Inflammatory macrophage (primary cell): ENCODE measurements around the gene INPP5K.

ENCODE experiments used
- DNase-seq, 2 donors: peaks; one replicate each; pipeline ENCODE4 v3.0.0-alpha.2; 2020 to 2022

INPP5K gene

GRCh38 chr17:1485423-1486376 lies 30.7 kb downstream of the INPP5K start:
- peak; percentile 22 to 50 for DNase-seq

GRCh38 chr17:1484676-1485422 lies 31.6 kb downstream of the INPP5K start:
- no peak for DNase-seq

GRCh38 chr17:1484060-1484535 lies 32.3 kb downstream of the INPP5K start:
- DNase-seq = no peak

GRCh38 chr17:1482680-1483079 lies 33.7 kb downstream of the INPP5K start:
- DNase-seq = no peak

- no peak for DNase-seq
These were observed 34.7 kb downstream of the INPP5K start for GRCh38 chr17:1481736-1482135.

GRCh38 chr17:1480747-1481465 lies 35.5 kb downstream of the INPP5K start:
- DNase-seq = no peak

- no peak for DNase-seq
These were observed 38.0 kb downstream of the INPP5K start for GRCh38 chr17:1478418-1478817.

GRCh38 chr17:1475321-1475854 lies 41.0 kb downstream of the INPP5K start:
- no peak for DNase-seq

GRCh38 chr17:1474402-1475189 lies 41.8 kb downstream of the INPP5K start:
- peak; percentile 11 to 60 for DNase-seq

GRCh38 chr17:1473841-1474240 lies 42.6 kb downstream of the INPP5K start:
- DNase-seq = peak; percentile 88 to 97

- peak; percentile 10 to 48 for DNase-seq
These were observed 43.2 kb downstream of the INPP5K start for GRCh38 chr17:1473170-1473569.

- DNase-seq = no peak
These were observed 44.2 kb downstream of the INPP5K start for GRCh38 chr17:1471911-1472821.

GRCh38 chr17:1471490-1471889 lies 44.9 kb downstream of the INPP5K start:
- DNase-seq = no peak

- DNase-seq = no peak
These were observed 45.5 kb downstream of the INPP5K start for GRCh38 chr17:1470755-1471462.

- DNase-seq = no peak
These were observed 46.2 kb downstream of the INPP5K start for GRCh38 chr17:1470071-1470754.

GRCh38 chr17:1469231-1469852 lies 47.1 kb downstream of the INPP5K start:
- no peak for DNase-seq

GRCh38 chr17:1467898-1468492 lies 48.4 kb downstream of the INPP5K start:
- DNase-seq = peak; percentile 46 to 53

GRCh38 chr17:1467258-1467657 lies 49.2 kb downstream of the INPP5K start:
- DNase-seq = no peak
